NK-92 treated with Interleukin-12 subunit alpha and Interleukin-12 subunit beta, amount 100 ng/mL, for 24 hours (cell line): Measurements from ENCODE around the gene TENM3.

Experiments used
- DNase-seq: peaks from one replicate; lab custom pipeline; 2025; lab: John Stamatoyannopoulos, UW

TENM3 gene

DNA sequence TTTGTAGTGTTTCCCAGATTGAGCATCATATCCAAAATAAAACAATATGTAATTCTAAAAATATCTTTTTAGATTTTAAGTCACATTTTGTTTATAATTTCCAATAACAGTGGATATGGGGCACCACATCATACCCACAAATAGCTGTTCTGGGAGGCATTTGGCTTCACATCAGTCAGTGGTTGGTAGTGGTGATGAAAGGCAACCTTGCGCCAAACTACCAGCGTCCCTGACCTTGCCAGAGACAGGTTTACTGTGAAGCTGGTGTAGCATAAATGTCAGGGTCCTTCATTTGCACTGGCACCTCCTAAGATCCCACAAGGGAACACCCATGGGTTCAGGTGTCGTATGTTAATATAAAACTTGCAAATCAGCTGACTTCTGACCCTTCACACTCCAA, 451.8 kb downstream of the TENM3 start:
- DNase-seq = no peak

DNA sequence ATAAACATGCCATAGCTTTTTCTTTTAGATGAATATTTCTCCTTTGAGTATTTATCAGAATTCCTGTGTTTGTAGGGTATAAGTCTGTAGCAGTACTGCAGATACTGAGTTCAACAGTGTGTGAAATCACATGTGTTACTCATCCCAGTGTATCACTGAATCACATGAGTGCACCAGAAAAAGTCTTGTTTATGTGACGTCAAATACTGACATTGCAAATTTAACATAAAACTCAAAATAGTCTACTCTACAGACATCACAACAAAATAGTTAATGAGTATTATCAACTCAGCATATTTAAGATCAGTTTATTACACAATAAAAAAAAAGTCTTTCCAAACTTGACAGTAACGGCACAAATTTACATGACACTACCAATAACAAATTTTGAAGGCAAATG, 452.6 kb downstream of the TENM3 start:
- no peak for DNase-seq

DNA sequence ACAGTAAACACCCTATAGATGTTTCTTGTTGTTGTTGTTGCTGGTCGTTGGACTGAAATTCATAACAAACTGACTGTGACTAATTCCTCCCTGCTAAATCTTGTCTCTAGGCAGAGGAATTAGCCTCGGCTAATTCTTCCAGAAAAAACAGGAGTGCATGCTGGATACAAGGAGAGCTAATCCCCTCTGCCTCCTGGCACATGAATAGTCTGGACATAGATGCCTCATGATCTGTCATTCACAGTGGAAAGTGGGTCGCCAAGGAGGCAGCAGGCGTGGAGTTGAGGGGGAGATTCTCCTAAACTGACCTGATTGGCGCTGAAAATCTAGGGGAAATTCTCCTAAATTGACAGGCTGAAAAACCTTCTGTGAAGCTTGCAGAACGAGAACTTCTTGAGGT, 453.9 kb downstream of the TENM3 start:
- DNase-seq = no peak

DNA sequence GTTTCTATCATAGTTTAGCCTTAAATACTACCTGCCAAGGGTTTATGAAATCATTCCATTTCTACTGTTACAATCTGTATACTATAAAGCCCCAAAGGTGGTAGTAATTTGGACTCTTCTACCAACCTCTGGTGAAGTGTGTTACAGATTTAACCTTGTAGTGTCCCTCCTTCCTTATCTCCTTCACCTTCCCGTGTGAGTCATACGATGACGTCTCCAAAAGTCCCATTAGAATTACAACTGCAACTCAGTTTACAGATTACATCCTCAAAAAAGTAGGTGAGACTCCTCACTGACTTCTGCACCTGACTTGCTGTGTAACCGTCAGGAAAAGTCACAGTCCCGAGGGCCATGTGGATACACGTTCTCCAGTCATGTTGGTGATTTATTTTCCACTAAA, 455.0 kb downstream of the TENM3 start:
- no peak for DNase-seq

DNA sequence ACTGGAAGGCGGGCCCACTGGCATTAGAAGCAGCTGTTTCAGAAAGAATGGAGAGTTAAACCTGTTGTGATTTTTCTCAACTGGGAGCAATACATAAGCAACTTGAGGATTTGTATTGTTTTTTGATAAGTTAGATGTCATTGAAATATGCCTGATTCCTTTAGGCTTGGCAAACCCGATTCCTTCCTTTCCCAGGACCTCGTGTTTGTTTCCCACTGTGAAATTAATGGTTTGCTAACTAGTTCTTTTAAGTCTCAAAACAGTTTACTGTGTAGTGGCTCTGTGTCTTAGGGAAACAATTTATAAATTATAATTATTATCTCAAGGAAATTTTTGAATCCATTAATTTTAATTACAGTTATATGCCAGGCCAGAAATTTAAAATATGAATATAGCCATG, 456.0 kb downstream of the TENM3 start:
- no peak for DNase-seq

DNA sequence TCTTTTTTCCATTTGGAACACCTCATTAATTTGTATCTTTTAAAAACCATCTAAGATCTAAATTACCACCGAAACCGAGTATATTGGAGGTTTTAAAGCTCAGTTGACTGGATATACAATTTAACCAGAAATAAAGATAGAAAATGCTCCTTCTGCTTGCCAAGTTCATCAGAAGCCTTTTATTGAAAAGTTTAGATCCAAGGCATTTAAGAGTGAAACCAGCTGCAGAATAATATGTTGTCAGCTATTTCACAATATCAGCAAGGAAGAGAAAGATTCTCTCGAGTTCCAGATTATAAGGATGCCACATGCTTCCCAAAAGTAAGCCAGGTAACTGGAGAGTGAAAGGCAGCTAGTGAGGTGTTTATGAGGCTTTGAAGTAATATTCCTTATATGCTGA, 456.6 kb downstream of the TENM3 start:
- no peak for DNase-seq

DNA sequence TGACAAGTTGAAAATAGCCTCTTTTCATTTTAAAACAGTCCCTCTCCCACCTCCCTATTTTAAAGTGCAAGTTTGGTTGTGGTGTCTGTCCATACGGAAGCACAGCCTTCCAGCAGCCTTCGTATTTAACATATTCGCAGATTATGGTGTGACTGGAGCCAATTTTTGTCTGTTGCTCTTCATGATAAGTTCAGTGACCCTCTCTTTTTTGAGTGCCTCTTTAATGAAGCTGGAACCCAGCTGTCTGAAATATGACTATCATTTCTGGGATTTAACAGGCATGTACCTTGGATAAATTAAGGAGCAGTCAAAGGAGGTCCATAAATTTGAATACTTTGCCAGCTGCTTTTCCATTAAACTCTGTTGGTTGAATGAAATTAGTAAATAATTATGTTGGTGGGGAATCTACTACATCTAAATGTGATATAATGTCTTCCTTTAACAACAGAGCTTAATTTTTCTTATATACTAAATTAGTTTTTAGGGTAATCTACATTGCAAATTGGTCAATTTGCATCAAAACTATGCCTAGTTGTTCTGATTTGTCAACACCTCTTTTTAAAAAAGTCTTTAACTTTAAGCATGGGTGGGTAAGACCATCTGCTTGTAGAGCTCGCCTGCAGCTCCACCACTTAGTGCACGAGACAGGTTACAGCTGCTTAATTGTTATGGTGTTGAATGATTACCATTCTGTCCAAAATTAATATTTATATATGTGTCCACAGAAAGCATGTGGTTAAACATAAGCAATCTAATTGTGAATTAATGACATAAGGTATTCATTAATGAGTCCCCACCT, 457.4 kb downstream of the TENM3 start:
- DNase-seq = no peak

DNA sequence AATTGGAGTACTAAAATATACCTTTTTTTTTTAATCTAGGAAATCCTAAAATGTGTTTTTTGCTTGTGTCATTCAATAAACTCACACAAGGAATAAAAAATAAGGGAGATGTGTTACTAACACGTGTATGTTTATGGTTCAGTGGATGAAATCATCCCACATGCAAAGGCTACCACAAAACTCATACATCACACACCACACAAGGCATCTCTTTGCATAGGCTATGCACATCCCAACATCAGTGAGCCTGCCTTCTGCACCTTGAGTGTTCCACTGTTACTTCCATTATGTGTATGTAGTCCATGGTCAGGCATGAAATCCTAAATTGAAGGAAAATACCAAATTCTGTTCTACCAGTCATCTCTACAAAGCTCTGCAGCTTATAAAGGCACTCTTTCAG, 460.9 kb downstream of the TENM3 start:
- DNase-seq = no peak

DNA sequence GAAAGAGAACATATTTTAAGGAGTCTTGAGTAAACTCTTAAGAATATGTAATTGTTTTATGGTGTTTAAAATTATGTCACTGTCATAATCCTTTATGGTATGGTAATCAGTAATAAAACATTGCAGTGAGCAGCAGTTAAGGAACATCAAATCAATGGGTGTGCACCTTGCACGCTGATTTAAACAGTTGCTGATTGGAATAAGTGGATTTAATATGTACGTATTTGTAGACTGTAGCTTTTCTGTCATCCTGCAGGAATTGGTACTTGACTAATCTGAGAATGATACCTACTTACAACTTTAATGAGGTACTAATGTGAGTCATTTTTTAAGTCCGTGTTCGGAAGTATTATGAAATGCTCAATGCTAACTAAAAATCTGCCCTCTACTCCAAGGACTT, 461.7 kb downstream of the TENM3 start:
- no peak for DNase-seq

DNA sequence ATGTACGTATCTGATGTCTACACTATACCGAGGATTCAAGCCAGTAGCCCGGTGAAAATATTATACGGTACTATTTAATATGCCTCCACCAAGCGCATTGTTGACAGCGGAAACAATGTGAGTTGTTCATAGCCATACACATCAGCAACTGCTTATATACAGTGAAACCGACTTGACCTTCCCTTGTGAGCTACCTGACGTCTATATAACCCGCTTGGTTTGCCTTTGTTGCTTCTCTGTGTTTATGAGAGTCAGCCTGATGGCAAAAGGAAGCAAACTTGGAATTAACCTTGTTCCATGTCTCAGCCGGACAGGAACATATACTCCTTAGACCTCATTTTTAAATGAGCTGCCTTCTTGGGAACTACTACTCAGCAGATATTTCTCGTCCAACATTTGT, 462.2 kb downstream of the TENM3 start:
- DNase-seq = no peak

DNA sequence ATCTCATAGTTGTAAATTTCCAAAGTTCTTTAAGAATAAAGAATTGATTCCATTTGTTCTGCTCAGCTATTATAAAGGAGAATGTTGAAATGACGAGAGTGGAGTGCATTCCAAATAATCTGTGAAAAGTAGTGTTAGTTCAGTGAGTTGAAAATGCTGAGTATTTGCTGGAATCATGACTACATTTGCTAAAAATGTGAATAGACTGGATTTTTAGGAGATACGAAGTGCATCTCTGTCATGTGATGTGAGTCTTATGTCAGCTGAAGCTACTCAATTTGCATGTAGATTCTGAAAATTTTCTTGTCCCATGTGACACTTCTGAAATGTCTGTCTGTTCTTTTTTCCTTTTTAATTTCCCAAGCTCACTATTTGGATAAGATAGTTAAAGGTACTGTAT, 468.0 kb downstream of the TENM3 start:
- no peak for DNase-seq

DNA sequence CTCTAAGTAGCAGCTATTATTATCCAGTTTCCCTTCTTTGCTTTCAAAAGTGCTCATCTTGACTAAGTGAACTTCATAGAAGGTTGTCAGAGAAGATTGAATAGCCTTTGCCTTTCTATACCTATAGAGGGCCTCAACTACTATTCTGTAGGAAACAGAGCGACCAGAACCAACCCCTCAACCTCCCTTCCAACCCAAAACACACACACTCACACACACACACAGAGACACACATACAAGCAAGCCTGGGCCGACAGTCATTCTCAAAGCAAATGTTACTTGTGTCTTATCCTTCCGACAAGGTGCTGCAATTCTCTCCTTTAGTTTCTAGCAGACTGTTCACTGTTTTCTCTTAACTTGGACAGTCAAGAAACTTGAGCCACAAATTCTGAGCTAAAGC, 472.3 kb downstream of the TENM3 start:
- DNase-seq = no peak

DNA sequence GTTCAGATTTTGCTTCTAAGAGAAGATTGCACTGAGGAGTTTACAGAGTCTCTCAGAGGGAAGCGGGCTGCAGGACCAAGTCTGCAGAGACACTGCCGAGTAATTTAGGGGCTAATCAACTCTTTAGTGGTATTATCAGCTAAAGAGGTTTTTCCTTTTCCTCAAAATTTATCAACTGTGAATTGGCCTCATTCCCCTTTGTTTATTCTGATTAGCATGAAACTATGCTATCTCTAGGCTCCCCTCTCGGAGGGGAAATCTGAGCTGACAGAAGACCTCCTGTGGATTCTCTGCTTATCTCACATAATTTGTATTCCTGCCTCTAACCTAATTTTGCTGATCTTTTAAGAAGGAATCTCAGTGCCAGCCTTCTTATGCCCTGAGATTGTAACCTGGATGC, 473.0 kb downstream of the TENM3 start:
- DNase-seq = no peak

DNA sequence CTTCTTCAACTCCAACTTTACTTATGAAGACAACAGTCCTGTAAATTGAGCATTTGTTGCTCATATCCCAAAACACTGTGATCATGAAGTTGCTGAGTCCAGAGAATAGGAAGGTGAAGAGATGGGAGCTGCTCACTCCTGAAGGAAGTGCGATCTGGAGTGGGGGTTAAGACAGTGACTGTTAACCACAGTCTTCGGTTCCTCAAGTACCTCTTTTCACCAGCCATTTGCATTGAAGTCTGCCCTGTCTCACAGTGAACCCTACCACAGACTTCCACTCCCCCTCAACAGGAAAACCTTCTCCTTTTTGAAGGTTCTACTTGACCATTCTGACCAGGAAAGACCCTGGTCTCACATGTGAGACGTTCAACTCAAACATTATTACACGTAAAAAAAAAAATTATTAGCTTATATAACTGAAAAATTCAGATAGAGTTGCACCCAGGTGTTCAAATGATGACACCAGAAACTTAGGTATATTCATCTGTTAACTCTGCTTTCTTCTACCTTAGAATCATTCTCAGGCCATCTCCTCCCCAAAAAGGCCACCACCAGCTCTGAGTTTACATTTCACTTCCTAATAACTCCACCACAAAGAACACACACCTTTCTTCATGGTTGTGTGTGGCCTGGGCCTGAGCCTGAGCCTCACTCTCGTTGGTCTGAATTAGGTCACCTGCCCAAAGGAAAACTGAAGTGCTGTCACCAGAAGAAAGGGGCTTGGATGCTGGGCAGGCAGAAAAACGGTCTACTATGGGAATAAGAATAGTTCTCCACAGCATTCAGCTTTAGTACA, 474.8 kb downstream of the TENM3 start:
- DNase-seq = no peak

DNA sequence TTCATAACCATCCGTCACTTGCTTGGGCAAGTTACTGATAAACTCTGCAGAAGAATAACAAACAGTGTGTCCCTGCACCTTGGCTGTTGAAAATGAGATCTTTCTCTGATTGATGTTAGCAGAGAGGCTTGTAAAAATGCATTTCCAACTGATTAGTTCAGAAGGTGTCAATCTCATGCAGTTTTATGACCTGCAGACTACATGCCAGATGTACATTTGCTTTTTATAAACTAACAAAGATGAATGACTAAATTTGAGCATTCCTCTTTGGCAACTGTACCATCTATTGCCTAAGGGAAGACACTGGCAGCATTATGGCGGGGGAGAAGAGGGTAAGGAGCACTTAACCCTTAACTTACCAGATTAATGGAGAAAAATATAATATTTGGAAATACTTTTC, 481.2 kb downstream of the TENM3 start:
- DNase-seq = no peak

DNA sequence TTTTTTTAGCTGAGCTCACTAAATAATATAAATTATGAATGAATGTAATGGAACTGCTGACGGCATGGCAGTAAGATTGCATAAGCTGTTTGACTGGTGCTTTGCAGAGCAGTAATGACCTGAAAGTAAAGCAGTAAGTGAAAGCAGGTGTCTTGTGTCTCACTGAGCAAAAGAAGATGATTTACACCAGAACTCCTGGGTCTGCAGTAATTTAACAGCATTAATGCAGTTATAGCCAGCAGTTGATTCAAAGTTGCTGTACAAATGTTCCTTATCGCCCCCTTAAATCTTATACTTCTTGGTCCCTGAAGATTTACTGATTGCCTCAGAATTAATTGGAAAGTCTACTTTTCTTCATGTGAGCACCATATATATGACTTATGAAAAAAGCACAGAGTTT, 486.3 kb downstream of the TENM3 start:
- DNase-seq = no peak

DNA sequence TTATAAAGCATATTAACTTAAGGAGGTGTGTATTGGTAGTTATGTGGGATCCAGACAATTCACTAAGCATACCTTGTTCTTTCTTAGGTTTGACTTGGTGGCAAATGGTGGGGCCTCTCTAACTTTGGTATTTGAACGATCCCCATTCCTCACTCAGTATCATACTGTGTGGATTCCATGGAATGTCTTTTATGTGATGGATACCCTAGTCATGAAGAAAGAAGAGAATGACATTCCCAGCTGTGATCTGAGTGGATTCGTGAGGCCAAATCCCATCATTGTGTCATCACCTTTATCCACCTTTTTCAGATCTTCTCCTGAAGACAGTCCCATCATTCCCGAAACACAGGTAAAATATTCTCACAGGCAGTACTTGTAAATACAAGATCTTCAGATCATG, 487.6 kb downstream of the TENM3 start:
- no peak for DNase-seq

DNA sequence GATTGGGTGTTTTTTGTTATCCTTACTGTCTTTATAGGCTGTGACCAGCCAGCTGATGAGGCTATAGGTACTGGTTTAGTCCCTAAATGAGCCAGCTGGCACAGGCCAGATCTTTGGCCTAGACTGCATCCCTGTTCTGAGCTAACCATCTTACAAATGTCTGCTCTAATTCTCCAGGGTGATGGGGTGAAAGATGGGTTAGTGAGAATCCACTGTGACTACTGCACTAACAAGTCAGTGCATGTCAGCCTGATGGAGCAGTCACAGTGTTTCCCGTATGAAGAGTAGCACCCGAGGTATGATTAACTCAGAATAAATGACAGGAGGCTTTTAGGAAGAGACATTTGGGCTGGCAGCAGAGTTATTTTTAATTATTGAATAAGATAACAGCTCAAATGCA, 493.0 kb downstream of the TENM3 start:
- DNase-seq = no peak

DNA sequence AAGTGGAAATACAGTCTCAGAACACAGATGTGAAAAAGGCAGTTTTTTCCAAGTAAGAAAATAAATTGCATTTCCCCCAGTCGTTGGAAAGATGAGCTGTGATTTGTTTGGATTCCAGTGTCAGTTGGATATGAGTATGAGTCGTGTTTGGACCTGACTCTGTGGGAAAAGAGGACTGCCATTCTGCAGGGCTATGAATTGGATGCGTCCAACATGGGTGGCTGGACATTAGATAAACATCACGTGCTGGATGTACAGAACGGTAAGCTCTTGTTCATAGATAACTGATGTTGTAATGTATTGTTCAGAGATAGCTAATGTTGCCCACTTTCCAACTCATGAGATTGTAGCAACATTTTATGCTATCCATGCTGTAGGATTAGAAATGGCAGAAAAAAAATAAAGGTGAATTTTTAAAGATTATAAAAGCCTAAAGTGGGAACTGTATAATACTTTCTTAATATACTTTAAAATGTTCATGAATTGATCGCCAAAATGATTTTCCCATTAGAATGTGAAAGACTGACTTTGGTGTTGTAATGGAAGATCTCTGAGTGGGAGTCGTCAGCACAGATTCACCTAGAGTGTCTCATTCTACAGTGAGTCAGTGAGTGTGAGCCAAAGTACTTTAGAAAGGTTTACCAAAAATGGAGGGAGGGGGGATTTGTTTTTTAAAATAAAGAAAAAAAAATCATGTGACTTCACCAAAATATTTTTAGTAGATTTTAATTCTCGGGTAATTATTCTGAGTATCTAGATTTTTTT, 495.3 kb downstream of the TENM3 start:
- no peak for DNase-seq

DNA sequence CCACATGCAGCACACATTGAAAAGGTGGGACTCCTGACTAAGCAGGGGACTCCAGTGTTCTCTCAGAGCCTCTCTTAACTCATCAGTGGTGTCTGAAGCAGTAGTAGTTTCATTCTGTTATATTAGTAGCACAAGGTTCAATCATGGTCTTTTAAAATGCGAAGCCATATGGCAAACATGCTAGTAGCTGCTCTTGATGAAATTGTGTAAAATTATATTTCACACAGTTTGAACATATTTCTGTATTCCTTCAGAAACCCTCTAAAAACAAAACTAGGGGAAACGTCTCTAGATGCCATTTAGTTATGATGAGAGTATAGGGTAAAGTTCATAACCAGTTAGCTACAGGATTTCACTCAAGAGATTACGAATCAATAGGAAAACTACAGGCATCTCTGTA, 497.1 kb downstream of the TENM3 start:
- DNase-seq = no peak

DNA sequence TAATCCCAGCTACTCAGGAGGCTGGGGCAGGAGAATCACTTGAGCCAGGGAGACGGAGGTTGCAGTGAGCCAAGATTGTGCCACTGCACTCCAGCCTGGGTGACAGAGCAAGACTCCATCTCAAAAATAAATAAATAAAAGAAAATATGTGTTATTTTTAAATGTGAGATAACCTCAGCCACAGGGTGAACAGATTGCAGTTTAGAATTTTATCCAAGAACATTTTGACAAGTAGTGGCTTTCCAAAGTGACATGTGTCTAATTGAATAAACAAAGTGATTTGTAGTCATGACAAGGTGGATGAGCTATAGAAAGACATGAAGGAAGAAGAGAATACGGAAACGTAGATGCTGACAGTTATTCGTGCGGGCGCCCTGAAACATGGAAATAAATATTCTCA, 497.9 kb downstream of the TENM3 start:
- no peak for DNase-seq

DNA sequence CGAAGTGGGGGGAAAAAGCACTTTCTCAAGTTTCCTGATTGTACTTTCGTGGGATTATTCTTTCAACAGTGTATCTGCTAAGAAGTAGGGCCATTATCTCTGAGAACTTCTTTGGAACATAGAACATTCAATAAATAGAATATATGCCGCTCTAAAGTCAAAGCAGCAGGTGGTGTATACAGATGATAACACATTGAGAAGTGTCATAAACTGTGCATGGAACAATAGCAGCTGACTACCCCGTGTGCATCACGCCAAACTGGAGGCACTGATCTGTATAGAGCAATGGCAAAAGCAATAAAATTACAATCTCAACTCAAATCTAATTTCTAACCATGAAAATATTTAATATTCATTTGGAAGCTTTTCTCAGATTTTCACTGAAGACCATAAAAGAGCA, 498.7 kb downstream of the TENM3 start:
- DNase-seq = no peak

DNA sequence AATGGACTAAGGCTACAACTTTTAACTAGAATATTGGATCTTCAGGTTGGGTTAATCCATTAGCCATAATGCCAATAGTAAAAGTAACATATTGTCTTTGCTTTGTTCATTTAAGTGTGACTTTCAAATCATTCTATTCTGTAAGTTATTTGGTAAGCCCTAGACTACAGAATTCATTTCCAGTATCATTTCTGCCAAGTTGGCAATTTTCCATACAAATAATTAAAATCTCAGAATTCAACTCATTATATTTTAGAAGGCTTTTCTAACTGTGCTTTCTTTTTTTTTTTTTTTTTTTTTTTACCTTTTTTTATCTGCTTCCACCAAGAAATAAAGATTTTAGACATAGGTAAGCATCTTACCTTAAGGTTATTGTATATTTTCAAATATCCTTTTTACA, 500.6 kb downstream of the TENM3 start:
- no peak for DNase-seq
